Vagina (tissue), 2 donors: ENCODE results near the gene MRPS15.
"Not testable (repeated sequence)": the region's sequence is repeated elsewhere in the genome, so short reads cannot be mapped to it uniquely, and the experiment has no call there.

Experiments
- POLR2A ChIP-seq, 2 donors: fragments of 450-650 bp; IDR thresholded peaks; one replicate each; pipeline ENCODE4 v1.6.1; 2017; ENCODE audit warnings: antibody characterized with exemption in 2 of 2, mild to moderate bottlenecking in 2 of 2, moderate library complexity in 2 of 2
- POLR2AphosphoS5 ChIP-seq, 2 donors: sonication (generic); formaldehyde crosslinking; IDR thresholded peaks; one replicate each; pipeline ENCODE4 v1.9.0; 2017; ENCODE audit warnings: antibody characterized with exemption in 2 of 2, mild to moderate bottlenecking in 2 of 2, low read depth in 1 of 2; ENCODE audit not compliant: insufficient read depth in 1 of 2
- TF ChIP-seq, protein P1 (sequence below), 3 experiments: fragments of 450-650 bp in 2 of 3; fragments of 200-600 bp in 1 of 3; sonication (generic) in 1 of 3; IDR thresholded peaks; one replicate each; pipeline ENCODE4 v1.5.1; 2017 to 2019; ENCODE audit warnings: antibody characterized with exemption in 3 of 3, mild to moderate bottlenecking in 2 of 3, moderate library complexity in 2 of 3

GRCh38 chr1:36501911-36502310 is 37.7 kb upstream of the MRPS15 start:
- not testable (repeated sequence) for TF ChIP-seq POLR2A (IDR thresholded peaks at IDR 0.05); POLR2AphosphoS5 (IDR thresholded peaks at IDR 0.05; ENCODE audit: insufficient read depth in 1 of 2, low read depth in 1 of 2)
- TF ChIP-seq, protein P1, sequence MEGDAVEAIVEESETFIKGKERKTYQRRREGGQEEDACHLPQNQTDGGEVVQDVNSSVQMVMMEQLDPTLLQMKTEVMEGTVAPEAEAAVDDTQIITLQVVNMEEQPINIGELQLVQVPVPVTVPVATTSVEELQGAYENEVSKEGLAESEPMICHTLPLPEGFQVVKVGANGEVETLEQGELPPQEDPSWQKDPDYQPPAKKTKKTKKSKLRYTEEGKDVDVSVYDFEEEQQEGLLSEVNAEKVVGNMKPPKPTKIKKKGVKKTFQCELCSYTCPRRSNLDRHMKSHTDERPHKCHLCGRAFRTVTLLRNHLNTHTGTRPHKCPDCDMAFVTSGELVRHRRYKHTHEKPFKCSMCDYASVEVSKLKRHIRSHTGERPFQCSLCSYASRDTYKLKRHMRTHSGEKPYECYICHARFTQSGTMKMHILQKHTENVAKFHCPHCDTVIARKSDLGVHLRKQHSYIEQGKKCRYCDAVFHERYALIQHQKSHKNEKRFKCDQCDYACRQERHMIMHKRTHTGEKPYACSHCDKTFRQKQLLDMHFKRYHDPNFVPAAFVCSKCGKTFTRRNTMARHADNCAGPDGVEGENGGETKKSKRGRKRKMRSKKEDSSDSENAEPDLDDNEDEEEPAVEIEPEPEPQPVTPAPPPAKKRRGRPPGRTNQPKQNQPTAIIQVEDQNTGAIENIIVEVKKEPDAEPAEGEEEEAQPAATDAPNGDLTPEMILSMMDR (IDR thresholded peaks at IDR 0.05) = not testable (repeated sequence)
